GM12872 (cell line): ENCODE results near the gene RAB5IF.

Source experiments
- CTCF ChIP-seq: IDR thresholded peaks from 3 replicates; pipeline ENCODE4 v1.5.1; 2011; ENCODE audit warnings: low read depth, mild to moderate bottlenecking, low read length, moderate library complexity; ENCODE audit not compliant: insufficient read depth

Gene RAB5IF

GRCh38 chr20:36599912-36600345 lies 5.7 kb upstream of the RAB5IF start:
- TF ChIP-seq CTCF, result no peak

GRCh38 chr20:36601540-36601939 lies 4.0 kb upstream of the RAB5IF start:
- no peak for TF ChIP-seq CTCF

- TF ChIP-seq CTCF, result no peak
Measured at GRCh38 chr20:36604952-36605398, 604 bp upstream of the RAB5IF start.

GRCh38 chr20:36606158-36607066 lies 833 bp downstream of the RAB5IF start:
- no peak for TF ChIP-seq CTCF

- TF ChIP-seq CTCF, result no peak
Measured at GRCh38 chr20:36607586-36608387, 2.2 kb downstream of the RAB5IF start.

- TF ChIP-seq CTCF, result no peak
Measured at GRCh38 chr20:36611625-36612024, 6.0 kb downstream of the RAB5IF start.

- no peak for TF ChIP-seq CTCF
Measured at GRCh38 chr20:36613974-36614373, 8.4 kb downstream of the RAB5IF start.
